Stimulated activated CD8-positive, alpha-beta memory T cell treated with anti-CD3 and anti-CD28 coated beads, Interleukin-15, amount 100 ng/mL, for 1 hour (primary cell): ENCODE data around the gene MAN2A1.

ENCODE experiments used
- DNase-seq: peaks from one replicate; pipeline ENCODE4 v3.0.0-alpha.2; 2020; ENCODE audit warnings: low read depth

Gene MAN2A1

GRCh38 chr5:109908366-109908765 is 218.6 kb downstream of the MAN2A1 start:
- no peak for DNase-seq

DNA sequence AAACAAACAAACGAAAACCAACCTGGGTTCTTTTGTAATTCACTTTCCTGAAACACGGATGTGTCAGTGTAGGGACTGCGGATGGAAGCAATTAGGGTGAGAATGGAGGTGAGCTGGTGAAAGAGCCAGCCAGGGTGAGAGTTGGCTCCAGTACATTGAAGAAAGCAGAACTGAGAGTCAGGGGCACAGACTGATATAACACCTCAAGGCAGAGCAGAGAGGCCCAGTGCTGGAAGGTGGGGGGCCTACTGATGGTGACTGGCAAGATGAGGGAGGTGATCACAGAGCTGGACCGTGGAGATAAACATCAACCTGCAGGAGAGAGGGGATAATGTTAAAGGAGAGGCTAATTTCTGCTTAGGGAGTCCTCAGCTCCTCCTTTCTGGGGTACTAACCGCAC is 221.1 kb downstream of the MAN2A1 start:
- no peak for DNase-seq

- DNase-seq, result no peak
Observed at GRCh38 chr5:109911731-109912130, 222.0 kb downstream of the MAN2A1 start.

- no peak for DNase-seq
Observed at GRCh38 chr5:109914906-109915305, 225.2 kb downstream of the MAN2A1 start.

DNA sequence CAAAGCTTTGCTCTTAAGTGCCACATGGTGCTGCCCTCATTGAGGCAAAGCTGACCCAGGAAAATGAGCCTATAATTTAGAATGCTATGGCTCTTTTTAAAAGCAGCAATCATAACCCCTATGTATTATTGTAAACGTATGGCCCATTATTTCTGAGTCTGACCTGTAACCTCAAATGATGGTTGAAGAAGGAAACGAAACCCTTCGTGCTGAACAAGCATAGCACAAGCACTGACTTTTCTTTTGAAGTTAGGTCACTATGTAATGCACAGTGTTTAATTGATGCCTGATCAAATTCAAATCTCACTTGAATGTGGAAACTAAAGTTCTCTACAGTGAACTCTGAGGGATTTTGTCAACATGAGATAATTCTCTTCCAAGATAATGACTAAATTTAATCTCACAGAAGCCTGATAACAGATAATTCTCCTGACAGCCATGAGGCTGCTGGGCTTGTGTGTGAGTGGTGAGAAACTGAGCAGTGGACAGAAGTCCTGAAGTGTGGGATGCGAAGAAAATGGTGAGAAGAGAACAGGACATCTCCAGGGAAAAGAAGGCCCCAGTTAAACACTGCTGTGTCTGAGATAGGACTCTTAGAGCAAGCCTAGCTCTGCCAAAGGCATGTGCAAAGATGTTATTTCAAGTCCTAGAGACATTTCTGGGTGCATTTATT is 226.9 kb downstream of the MAN2A1 start:
- no peak for DNase-seq
